HL-60 (cell line): ENCODE results near the gene FOXM1.

ENCODE experiments used
- DNase-seq, 2 experiments: peaks; one replicate each; pipeline ENCODE4 v3.0.0-alpha.2; 2010 to 2020; ENCODE audit warnings: low read depth in 1 of 2, low spot score in 1 of 2
- H3K27ac ChIP-seq: fragments of 250-450 bp; sonication (Bioruptor Pico); replicated peaks from 2 replicates; pipeline ENCODE4 v1.5.1; 2020; ENCODE audit warnings: mild to moderate bottlenecking, moderate library complexity
- H3K27me3 ChIP-seq: fragments of 250-450 bp; sonication (Bioruptor Pico); 2 replicates; pipeline ENCODE4 v1.5.1; 2021; ENCODE audit warnings: mild to moderate bottlenecking, moderate library complexity; ENCODE audit not compliant: insufficient read depth, poor library complexity, severe bottlenecking
- H3K4me3 ChIP-seq: replicated peaks from 2 replicates; pipeline ENCODE4 v1.5.1; 2011; ENCODE audit warnings: mild to moderate bottlenecking, control low read depth, low read length; ENCODE audit not compliant: insufficient read depth
- GABPA ChIP-seq: IDR thresholded peaks from 2 replicates; pipeline ENCODE4 v1.6.1; 2012; ENCODE audit warnings: low read depth
- POLR2AphosphoS5 ChIP-seq: IDR thresholded peaks from 2 replicates; pipeline ENCODE4 v1.6.1; 2012; ENCODE audit warnings: low read depth
- SPI1 ChIP-seq: IDR thresholded peaks from 2 replicates; pipeline ENCODE4 v1.6.1; 2012; ENCODE audit warnings: low read depth, mild to moderate bottlenecking, borderline replicate concordance
- TF ChIP-seq, protein P1 (sequence below): IDR thresholded peaks from one replicate; pipeline ENCODE4 v1.5.1; 2011; ENCODE audit warnings: low read length, control low read depth, inconsistent platforms; ENCODE audit not compliant: insufficient read depth
- TF ChIP-seq, protein P2 (sequence below): IDR thresholded peaks from 2 replicates; pipeline ENCODE4 v1.6.1; 2012; ENCODE audit warnings: low read depth; ENCODE audit not compliant: insufficient replicate concordance

FOXM1 gene

GRCh38 chr12:2904260-2904659, 27.3 kb upstream of the FOXM1 start:
- Histone ChIP-seq H3K27me3 (no peaks in the 10 kb centered on the region), H3K4me3 (no peak overlapping the region), H3K27ac (no peak overlapping the region)
- DNase-seq, result no peak
- no peak for TF ChIP-seq POLR2AphosphoS5
- TF ChIP-seq, protein P1, sequence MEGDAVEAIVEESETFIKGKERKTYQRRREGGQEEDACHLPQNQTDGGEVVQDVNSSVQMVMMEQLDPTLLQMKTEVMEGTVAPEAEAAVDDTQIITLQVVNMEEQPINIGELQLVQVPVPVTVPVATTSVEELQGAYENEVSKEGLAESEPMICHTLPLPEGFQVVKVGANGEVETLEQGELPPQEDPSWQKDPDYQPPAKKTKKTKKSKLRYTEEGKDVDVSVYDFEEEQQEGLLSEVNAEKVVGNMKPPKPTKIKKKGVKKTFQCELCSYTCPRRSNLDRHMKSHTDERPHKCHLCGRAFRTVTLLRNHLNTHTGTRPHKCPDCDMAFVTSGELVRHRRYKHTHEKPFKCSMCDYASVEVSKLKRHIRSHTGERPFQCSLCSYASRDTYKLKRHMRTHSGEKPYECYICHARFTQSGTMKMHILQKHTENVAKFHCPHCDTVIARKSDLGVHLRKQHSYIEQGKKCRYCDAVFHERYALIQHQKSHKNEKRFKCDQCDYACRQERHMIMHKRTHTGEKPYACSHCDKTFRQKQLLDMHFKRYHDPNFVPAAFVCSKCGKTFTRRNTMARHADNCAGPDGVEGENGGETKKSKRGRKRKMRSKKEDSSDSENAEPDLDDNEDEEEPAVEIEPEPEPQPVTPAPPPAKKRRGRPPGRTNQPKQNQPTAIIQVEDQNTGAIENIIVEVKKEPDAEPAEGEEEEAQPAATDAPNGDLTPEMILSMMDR, result no peak
- TF ChIP-seq, protein P2, sequence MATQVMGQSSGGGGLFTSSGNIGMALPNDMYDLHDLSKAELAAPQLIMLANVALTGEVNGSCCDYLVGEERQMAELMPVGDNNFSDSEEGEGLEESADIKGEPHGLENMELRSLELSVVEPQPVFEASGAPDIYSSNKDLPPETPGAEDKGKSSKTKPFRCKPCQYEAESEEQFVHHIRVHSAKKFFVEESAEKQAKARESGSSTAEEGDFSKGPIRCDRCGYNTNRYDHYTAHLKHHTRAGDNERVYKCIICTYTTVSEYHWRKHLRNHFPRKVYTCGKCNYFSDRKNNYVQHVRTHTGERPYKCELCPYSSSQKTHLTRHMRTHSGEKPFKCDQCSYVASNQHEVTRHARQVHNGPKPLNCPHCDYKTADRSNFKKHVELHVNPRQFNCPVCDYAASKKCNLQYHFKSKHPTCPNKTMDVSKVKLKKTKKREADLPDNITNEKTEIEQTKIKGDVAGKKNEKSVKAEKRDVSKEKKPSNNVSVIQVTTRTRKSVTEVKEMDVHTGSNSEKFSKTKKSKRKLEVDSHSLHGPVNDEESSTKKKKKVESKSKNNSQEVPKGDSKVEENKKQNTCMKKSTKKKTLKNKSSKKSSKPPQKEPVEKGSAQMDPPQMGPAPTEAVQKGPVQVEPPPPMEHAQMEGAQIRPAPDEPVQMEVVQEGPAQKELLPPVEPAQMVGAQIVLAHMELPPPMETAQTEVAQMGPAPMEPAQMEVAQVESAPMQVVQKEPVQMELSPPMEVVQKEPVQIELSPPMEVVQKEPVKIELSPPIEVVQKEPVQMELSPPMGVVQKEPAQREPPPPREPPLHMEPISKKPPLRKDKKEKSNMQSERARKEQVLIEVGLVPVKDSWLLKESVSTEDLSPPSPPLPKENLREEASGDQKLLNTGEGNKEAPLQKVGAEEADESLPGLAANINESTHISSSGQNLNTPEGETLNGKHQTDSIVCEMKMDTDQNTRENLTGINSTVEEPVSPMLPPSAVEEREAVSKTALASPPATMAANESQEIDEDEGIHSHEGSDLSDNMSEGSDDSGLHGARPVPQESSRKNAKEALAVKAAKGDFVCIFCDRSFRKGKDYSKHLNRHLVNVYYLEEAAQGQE, result no peak
- no peak for TF ChIP-seq GABPA
- TF ChIP-seq SPI1, result no peak

DNA sequence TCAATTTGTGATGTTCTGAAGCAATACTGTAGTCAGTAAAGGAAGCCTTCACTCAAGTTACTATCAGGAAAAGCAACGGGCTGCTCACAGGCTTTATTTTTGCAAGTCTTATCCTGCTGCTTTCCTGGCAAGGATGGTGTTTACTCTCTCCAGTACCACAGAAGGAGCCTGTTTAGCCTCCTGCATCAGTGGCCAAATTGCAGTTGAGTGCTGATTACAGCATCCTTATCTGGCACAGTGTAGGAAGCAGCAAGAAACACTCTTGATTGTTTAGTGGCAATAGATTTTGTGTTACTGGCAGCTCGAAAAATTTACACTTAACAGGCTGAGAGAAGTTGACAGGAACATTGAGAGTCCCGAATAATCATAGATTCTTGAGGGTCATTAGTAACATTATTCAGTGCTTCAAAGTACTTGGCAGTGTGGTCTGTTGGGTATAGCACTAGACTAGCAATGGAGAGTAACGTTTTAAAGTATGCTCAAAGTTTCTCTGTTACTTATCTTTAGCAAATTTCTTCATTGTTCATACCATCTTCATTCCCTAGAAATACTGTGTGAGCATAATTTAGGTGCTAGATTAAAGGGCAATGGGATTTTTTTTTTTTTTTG, 25.4 kb upstream of the FOXM1 start:
- Histone ChIP-seq H3K27me3 (no peaks in the 10 kb centered on the region), H3K27ac (no peak overlapping the region), H3K4me3 (no peak overlapping the region)
- TF ChIP-seq SPI1 (no peak), POLR2AphosphoS5 (no peak), GABPA (no peak)
- TF ChIP-seq, protein P1, result no peak
- TF ChIP-seq, protein P2, result no peak
- DNase-seq, result no peak

- no peak for DNase-seq
- H3K27ac ChIP-seq, result no peak overlapping the region
- TF ChIP-seq GABPA, result no peak
- no peak for TF ChIP-seq POLR2AphosphoS5
- TF ChIP-seq SPI1, result no peak
- TF ChIP-seq, protein P1, result no peak
- TF ChIP-seq, protein P2, result no peak
- H3K4me3 ChIP-seq, result no peak overlapping the region
- H3K27me3 ChIP-seq, result no peaks in the 10 kb centered on the region
Measured at GRCh38 chr12:2900642-2901041, 23.7 kb upstream of the FOXM1 start.
